Left lobe of liver (tissue), 2 donors: Measurements from ENCODE around the gene ENTPD7. TPM values are rescaled to one million over a fixed set of nuclear protein-coding genes. Genes with fewer than 3 reads are reported as not detected.
A peak's percentile ranks its signal among the peaks of the same experiment; 100 is the strongest.
"Not testable (repeated sequence)": the region's sequence is repeated elsewhere in the genome, so short reads cannot be mapped to it uniquely, and the experiment has no call there.

ENCODE experiments used
- ATAC-seq: fragments of 200-7000 bp; cut with Tn5 transposase; one replicate; pipeline ENCODE4 v1.9.1; 2020; ENCODE audit warnings: mild to moderate bottlenecking, moderate library complexity
- DNase-seq: peaks from one replicate; pipeline ENCODE4 v3.0.0-alpha.2; 2020; ENCODE audit warnings: low spot score
- total RNA-seq: library from RNA; stranded (reverse); gene quantifications from one replicate; pipeline ENCODE4 v1.2.1, GENCODE V29; 2021
- donor health status: DM: no; HTN: no; CAD: no; lungs with moderate emphysema.
- donor health status: DM: no; HTN: yes; CAD: no.

ENTPD7 gene, protein sequence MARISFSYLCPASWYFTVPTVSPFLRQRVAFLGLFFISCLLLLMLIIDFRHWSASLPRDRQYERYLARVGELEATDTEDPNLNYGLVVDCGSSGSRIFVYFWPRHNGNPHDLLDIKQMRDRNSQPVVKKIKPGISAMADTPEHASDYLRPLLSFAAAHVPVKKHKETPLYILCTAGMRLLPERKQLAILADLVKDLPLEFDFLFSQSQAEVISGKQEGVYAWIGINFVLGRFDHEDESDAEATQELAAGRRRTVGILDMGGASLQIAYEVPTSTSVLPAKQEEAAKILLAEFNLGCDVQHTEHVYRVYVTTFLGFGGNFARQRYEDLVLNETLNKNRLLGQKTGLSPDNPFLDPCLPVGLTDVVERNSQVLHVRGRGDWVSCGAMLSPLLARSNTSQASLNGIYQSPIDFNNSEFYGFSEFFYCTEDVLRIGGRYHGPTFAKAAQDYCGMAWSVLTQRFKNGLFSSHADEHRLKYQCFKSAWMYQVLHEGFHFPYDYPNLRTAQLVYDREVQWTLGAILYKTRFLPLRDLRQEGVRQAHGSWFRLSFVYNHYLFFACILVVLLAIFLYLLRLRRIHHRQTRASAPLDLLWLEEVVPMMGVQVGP
- total RNA-seq = 9.8 TPM

DNA sequence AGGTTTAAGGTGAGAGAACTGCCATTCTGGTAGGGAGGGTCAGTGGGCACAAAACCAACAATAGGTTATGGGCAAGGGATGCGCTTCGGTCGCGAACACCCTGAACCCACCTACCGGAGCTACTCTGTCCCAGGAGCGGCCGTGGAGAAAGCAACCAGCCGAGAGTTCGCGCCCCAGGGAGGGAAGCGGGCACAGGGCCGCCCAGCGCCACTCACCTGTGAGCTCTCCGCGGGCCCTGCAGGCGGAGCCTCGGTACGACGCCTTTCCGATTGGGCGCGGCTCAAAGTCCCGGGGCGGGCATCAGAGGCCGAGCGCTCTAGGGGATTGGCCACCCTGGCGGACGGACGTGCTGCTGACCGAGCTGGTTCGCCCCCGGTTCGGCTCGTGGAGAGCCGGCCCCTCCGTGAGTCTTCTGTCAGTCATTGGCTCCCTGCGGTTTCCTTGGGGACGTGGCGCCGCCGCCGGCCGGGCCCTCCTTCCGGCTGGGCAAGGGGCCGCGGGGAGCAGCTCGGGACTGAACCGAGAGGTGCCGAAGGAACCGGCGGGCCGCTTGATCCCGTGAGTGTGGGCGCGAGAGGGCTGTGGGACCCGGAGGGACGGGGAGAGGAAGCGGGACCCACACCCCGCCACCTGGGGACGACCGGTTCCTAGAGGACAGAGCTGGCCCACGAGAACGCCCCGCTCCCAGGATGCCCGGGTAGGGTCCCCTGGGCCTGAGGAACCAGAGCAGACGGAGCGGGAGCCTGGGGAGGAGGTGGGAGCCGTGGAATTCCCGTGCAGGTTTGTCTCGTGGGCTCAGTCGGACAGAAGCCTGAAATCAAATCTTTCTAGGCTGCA is at the start of gene ENTPD7:
TSS of gene ENTPD7 (plus strand) at position 479 of the 837 bp plus-strand sequence. CDS start 448 bp downstream, outside the sequence.
- ATAC-seq (peak; percentile 97), DNase-seq (peak; percentile 98)

DNA sequence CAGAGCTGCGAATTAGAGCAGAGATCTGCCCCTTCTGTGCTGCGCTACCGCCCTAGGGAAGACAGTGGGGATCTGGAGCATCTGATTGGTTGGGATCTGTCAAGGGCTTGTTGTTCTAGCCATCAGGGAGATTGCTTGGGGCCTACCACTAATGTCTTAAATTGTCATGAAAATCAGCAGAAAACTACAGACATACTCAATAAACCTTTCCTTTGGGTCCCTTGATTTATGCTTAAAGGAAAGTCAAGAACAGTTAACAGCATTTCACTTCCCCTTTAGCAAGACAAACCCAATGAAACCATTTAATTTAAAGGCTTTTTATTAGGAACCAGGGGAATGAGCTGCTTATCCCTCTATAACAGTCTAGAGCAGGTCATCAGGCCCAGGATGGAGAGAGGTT is 49.1 kb upstream of the ENTPD7 start:
- DNase-seq = no peak

DNA sequence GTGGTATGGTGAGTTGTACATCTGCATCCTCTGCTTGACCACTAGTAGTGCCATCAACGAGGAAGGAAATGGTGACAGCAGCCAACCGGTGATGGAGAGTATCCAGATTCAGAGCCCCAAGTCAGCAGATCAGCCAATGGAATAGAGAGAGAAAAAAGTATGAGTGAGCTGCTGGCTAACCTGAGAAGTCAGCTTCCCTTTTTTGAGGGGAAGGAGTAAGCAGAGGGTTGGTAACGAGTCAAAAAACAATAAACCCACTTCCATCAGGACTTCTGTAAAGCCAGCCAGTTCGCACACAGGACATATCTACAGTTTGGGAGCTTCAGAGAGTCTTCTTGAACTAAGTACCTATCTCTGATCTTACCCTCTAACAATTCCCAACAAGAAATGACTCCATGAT is 48.0 kb upstream of the ENTPD7 start:
- ATAC-seq (no peak), DNase-seq (no peak)

More for the DNA sequence above, 49.1 kb upstream of the ENTPD7 start:
- no peak for ATAC-seq

DNA sequence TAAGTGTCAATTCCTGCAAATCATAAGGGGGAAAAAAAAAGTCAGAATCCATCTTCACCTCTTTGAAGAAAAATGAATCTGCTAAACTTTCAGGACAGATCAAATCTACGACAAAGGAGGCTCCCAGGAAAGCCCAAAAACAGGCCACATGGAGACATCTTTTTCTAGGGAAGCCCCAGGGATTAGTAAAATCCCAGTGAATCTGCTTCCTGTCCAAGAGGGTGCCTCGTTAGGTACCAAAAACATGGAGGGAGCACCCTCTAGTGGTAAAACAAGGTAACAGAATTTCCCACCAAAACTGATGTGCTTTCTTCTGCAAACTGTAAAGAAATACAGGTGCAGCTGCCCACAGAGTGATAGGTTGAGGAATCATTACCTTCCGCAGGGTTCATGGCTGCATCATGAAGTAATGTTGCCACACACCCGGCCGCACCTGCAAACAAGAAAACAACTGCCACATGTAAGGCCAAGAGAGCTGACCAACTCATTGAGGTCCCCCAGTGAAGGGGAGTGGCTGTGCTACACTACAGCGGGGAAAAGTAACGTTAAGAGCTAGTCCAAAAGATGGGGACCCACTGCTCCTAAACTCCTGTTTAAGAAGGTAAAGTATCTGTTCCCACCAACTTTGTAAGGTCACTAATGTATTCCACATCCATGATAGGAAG is 47.0 kb upstream of the ENTPD7 start:
- DNase-seq (no peak), ATAC-seq (peak; percentile 87)

DNA sequence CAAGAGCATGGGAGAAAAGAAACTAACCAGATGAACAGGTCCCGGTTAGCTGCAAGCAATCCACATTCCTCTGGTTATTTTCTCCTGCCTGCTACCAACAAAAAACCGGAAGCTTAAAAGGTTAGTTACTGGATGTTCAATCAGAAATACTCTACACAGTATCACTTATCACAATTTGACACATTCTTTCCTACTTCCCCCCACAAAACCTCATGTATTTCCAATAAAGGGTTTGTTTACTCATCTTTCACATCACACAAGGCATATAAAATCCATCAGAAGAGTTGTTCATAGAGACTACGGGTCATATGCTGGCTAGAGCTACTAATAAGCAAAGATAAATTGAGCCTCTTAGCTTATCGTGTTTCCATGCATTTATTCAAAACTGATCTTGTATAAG is 43.9 kb upstream of the ENTPD7 start:
- ATAC-seq = no peak

DNA sequence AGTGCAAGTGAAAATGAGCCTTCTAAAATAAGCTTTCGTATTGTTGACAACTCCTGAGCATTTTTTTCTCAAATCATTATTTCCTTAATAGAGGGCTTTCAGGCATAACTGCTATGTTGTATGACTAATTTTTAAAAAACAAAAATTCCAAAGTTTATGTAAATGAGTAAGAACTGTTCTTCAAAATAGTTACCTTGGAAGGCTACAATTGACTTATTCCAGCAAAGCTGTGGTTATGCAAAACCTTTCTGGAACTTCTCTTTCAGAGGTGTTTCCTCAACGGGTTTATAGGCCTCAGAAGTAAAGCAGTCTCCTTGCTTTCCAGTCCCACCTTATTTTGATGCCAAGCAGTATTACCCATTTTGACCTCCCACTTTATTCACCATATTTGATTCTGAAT is 41.6 kb upstream of the ENTPD7 start:
- ATAC-seq = no peak
- DNase-seq = no peak

More for the DNA sequence above, 43.9 kb upstream of the ENTPD7 start:
- no peak for DNase-seq

DNA sequence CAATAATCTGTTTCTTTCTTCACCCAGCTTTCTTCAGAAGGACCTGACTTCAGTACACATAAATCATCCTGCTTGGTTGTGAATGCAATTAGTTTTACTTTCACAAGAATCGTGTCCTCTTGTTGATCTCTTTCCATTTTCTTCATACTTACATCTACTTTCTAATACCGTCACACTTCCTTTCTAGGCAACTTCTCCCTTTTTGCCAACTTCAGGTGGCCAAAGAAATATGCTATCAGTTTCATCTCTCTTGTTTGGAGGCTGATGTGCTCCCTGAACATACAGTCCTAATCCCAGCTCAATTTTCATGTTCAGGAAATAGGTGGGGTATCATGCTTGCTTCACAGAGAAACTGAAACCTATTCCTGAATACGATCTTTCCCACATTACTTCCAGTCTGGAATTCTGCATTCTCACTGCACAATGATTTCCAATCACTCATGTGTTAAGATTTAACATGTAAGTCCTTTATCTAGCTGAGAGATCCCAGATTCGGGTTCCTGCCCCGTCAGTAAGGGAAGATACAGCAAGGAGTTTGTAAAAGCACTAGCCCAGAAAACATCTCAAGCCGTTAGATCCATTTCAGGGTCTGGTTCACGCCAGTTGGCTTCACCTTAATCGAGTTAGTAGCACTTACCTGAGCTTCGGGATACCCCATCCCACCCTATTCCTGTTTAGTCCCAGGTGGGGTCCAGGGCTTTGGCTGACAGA is 40.1 kb upstream of the ENTPD7 start:
- ATAC-seq (no peak), DNase-seq (no peak)

DNA sequence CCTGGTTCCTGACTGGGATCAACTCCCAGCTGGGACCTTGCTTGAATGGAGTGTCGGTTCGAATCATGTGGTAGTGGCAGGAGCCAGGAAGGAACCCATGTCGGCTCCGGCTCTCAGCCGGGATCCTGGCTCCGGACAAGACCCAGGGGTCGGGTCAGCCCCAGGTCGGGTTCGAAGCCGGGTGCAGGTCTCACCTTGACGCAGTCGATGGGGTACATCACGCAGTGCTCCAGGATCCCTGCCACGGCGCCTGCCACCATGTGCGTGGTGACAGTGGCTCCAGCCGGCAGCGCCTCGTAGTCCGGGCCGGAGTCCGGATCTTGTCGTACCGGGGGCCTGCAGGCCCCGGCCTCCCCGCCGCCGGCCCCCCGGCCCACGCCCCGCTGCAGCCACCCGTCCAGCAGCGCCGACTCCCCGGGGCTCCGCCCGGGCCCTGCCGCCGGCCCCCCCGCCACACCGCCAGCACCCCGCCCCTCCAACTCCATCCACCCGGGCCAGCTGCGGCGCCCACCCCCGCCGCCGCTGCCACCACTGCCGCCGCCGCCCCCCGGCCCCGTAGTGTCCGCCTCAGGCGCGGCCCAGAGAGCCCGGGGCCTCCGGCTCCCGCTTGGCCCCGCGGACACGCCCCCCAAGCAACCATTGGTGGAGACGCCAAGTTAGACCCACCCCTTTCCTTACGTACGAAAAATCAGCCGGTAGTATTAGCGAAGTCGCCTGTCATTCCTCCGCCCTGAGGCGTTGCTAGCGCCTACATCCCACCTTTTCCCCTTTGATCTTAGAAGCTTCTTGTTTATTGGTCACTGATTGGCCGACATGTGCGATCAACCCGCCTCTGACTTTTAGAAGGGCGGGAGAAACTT is 39.2 kb upstream of the ENTPD7 start, which contains the start of gene SLC25A28:
TSS of gene SLC25A28 (minus strand) at position 589 of the 860 bp plus-strand sequence. CDS start at position 485, 104 bp downstream.
- ATAC-seq (peak; percentile 79), DNase-seq (peak; percentile 96)

DNA sequence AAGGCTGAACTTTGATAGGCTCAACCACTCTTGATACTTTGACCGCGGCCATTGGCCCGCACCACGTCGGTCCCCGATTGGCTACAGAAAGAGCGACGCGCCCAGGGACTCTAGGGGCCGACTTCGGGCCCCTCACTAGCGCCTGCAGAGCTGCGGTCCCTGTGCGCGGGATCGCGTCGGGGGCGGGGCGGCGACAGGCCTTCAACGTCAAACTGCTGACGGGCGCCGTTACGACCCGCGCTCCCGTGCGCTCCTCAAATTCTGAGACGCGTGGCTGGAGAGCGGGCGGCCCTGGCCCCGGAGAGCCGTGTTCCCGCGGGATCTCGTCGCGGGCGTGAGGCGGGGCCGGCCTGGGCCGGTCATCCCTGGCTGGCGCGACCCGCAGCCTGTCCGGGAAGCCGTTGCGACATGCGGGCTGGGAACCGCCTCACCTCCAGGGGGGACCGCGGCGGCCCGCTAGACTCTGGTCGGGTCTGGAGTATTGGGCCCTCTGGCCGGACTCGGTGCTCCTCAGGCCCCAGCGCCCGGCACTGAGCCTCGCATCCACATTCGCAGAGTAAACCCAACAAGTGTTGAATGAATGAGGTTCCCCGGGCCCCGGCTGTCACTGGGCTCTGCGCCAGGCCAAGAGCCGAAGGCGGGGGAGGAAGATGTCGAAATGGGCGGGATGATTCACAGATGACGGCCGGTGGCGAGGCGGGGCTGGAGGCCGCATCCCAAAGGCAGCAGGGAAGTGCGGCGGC is 38.4 kb upstream of the ENTPD7 start:
- DNase-seq = peak; percentile 93
- peak; percentile 82 for ATAC-seq

DNA sequence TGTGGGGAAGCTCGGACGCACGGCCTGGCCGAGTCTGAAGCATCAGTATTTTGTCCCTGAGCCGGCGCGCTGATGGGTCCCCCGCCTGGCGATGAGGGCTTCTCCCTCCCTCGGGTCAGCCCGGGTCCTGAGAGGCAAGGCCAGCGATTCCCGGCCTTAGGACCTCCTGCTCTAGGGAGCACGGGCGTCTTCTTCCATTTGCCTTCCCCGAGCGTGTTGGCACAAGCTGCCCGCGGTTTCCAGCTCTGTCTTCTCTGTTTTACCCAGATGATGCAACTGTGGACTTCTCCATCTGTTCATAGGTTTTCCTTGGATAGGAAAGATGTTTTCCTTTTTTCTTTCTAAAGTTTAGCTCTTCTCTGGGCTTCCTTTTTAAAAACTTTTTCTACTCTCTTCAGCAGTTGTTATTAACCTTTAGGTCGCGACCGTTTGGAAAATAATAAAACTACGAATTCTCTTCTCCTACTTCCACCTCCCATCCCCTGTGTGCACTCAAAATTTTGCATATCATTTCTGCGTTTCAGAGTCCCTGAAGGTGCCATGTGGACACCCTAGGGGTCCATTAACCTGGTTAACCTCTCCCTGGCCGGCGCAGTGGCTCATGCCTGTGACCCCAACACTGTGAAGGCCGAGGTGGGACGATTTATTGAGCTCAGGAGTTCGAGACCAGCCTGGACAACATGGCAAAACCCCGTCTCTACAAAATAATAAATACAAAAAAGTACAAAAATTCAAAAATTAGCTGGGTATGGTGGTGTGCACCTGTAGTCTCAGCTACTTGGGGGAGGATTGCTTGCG is 37.7 kb upstream of the ENTPD7 start:
- DNase-seq = no peak
- ATAC-seq = peak; percentile 15

DNA sequence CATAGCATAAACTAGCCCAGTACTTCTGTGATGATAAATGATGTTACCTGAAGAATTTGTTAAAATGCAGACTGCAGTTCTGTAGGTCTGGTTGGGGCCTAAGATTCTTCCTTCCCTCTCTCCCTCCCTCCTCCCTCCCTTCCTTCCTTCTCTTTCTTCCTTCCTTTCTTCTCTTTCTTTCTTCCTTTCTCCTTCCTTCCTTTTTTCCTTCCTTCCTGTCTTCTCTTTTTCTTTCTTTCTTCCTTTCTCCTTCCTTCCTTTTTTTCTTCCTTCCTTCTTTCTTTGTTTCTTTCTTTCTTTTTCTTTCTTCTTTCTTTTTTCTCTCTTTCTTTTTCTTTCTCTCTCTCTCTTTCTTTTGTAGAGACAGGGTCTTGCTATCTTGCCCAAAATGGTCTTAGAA is 35.4 kb upstream of the ENTPD7 start:
- ATAC-seq (no peak), DNase-seq (no peak)

DNA sequence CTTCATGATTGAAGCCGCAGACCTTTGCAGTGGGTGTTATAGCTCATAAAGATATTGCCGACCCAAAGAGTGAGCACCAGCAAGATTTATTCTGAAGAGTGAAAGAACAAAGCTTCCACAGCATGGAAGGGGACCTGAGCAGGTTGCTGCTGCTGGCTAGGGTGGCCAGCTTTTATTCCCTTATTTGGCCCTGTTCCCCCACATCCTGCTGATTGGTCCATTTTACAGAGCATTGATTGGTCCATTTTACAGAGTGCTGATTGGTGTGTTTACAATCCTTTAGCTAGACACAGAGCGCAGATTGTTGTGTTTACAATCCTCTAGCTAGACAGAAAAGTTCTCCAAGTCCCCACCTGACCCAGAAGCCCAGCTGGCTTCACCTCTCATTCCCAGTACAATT is 34.2 kb upstream of the ENTPD7 start:
- not testable (repeated sequence) for ATAC-seq, DNase-seq

DNA sequence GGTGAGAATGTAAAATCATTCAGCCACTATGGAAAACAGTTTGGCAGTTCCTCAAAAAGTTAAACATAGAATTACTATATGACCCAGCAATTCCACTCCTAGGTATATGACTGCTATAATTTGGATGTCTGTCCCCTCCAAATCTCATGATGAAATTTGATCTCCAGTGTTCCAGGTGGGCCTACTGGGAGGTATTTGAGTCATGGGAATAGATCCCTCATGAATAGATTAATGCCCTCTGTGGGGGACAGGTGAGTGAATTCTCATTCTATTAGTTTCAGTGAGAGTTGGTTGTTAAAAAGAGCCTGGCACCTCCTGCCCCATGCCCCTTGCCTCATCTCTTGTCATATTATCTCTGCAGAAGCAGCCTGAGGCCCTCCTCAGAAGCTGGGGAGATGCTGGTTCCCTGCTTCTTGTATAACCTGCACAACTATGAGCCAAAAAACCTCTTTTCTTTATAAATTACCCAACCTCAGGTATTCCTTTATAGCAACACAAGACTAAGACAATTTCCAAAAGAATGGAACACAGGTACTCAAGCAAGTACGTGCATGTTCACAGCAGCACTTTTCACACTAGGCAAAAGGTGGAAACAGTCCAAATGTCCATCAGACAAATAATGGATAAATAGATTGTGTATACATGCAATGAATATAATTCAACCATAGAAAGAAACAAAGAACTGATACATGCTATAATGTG is 30.2 kb upstream of the ENTPD7 start:
- DNase-seq (no peak), ATAC-seq (no peak)

DNA sequence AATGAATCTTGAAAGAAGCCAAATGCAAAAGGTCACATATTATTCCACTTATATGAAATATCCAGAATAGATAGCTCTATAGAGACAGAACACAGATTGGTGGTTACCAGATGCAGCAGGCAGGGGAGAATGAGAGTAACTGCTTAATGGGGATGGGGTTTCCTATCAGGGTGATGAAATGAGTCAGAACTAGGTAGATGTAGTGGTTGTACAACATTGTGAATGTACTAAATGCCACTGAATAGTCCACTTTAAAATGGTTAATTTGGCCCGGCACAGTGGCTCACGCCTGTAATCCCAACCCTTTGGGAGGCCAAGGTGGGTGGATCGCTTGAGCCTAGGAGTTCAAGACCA is 29.7 kb upstream of the ENTPD7 start:
- DNase-seq = no peak
- no peak for ATAC-seq

DNA sequence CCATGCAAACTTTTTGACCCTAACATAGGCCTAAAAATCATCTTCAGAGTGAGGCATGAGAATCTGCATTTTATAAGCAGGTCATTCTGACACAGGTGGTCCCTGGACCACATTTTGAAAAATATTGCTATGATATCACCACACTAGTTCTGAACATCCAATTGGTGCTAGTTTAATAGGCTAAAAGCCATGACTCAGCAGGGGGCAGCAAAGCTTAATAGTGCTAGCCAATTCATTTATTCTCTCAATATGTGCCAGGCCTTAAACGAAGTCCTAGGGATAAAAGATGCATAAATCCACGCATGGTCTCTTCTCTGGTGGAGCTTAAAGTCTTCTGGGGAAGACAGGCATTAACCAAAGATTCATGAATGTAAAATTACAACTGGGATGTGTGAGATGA is 28.9 kb upstream of the ENTPD7 start:
- ATAC-seq = peak; percentile 95
- peak; percentile 54 for DNase-seq

DNA sequence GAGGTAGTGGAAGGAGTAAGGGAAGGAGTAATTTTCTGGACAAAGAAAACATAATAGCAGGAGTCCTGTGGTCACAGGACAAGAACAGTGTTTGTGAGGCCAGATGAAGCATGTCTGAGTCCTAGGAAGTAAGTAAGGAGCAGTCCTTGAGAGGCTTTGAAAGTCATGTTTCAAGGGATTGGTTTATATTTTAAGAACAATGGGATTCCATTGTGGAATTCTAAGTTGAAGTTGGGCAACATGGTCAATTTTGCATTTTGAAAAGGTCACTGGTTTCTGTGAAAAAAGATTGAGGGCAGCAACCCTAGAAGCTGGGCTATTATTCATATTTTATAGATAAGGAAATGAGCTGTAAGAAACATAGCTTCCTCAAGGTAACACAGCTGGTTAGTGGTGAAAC is 28.3 kb upstream of the ENTPD7 start:
- DNase-seq (no peak), ATAC-seq (no peak)

DNA sequence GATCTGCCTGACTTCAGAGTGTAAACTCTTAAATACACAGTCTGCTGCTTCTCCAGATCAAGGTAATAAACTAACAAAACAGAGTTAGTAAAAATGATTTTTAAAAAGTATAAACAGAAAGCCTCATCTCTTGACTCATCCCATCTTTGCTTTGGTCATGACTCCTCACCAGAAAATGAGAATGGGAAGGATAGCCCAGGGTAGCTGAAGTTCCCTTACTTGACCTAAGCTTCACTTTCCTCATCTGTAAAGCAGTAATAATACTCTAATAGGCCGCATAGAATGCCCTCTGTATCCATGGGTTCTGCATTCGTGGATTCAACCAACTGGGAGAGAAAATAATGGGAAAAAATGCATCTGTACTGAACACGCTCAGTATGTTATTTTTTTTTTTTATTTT is 27.8 kb upstream of the ENTPD7 start:
- ATAC-seq = no peak
- no peak for DNase-seq
